Esophagus muscularis mucosa (tissue), 4 donors: ENCODE data around the gene MAP2K7. TPM values are rescaled to one million over a fixed set of nuclear protein-coding genes. Genes with fewer than 3 reads are reported as not detected.

Source experiments
- DNase-seq: peaks from one replicate; pipeline ENCODE4 v3.0.0-alpha.2; 2017; ENCODE audit errors: extremely low spot score
- H3K27ac ChIP-seq, 4 donors: fragments of 200-600 bp; sonication (generic); replicated peaks in 1 of 4; 1 replicate in 3 of 4; 2 replicates in 1 of 4; pipeline ENCODE4 v1.5.1; 2016 to 2019; ENCODE audit warnings: mild to moderate bottlenecking in 1 of 4
- H3K27me3 ChIP-seq, 4 donors: fragments of 200-600 bp; sonication (generic); one replicate each; pipeline versions ENCODE4 v1.5.1 to v1.6.0; 2016 to 2019
- H3K36me3 ChIP-seq, 4 donors: fragments of 200-600 bp; sonication (generic); one replicate each; pipeline ENCODE4 v1.5.1; 2016 to 2019
- H3K4me1 ChIP-seq, 4 donors: fragments of 200-600 bp; sonication (generic); one replicate each; pipeline ENCODE4 v1.5.1; 2016 to 2019
- H3K4me3 ChIP-seq, 4 donors: fragments of 200-600 bp; sonication (generic); 1 replicate in 2 of 4; 2 replicates in 2 of 4; pipeline ENCODE4 v1.5.1; 2016 to 2019; ENCODE audit warnings: mild to moderate bottlenecking in 4 of 4, moderate library complexity in 1 of 4
- H3K9me3 ChIP-seq, 4 donors: fragments of 200-600 bp; sonication (generic); 1 replicate in 3 of 4; 2 replicates in 1 of 4; pipeline ENCODE4 v1.5.1; 2016 to 2019
- CTCF ChIP-seq, 3 experiments: fragments of 200-600 bp in 2 of 3; fragments of 450-650 bp in 1 of 3; sonication (generic) in 2 of 3; IDR thresholded peaks; one replicate each; pipeline ENCODE4 v1.5.1; 2017 to 2019; ENCODE audit warnings: antibody characterized with exemption in 3 of 3, mild to moderate bottlenecking in 2 of 3, moderate library complexity in 1 of 3
- EP300 ChIP-seq: sonication (generic); formaldehyde crosslinking; IDR thresholded peaks from one replicate; pipeline ENCODE4 v1.6.1; 2017; ENCODE audit warnings: antibody characterized with exemption
- POLR2A ChIP-seq: fragments of 450-650 bp; IDR thresholded peaks from one replicate; pipeline ENCODE4 v1.6.1; 2017; ENCODE audit warnings: antibody characterized with exemption, moderate library complexity, mild to moderate bottlenecking, low read depth
- POLR2AphosphoS5 ChIP-seq, 2 donors: sonication (generic); formaldehyde crosslinking; IDR thresholded peaks; one replicate each; pipeline ENCODE4 v1.6.1; 2017; ENCODE audit warnings: antibody characterized with exemption in 2 of 2
- WGBS: methylation state at CpG from one replicate; pipeline ENCODE4 v1.1.5; 2018; 5-methylcytosine and 5-hydroxymethylcytosine counted together
- intact Hi-C: fragments of 100-400 bp; cut with DNase I; formaldehyde crosslinking; loops from one replicate; pipeline ENCODE4 v1.15.1; 2023
- total RNA-seq, 4 donors: library from RNA; depleted of rRNA; stranded (reverse); fragments of >200 nt; gene quantifications; one replicate each; pipeline versions ENCODE4 v1.1.0 to v1.2.1, GENCODE V29; 2016

Gene MAP2K7
- total RNA-seq, 4 donors from 2014 or later: 17.2 to 31.9 (median 24.5) TPM

DNA sequence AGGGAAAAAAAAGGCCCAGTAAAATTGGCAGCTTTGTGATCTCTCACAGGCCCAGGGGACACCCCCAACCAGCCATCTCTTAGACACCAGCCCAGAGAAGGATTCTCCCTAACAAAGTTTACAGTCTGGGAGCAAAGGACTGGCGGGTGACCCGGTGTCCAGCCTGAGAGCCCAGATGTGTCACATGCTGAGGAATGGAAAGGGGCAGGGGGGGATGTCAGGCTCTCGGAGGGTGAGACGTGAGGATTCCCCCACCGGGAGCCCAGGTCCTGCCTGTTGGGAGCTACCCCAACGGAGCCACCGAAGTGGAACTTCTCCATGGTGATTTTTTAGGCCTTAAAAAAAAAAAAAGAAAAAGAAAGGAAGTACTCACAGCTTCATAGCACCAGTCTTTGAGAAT is 27.1 kb downstream of the MAP2K7 start:
- TF ChIP-seq CTCF (IDR thresholded peaks at IDR 0.05): no peak
- TF ChIP-seq POLR2AphosphoS5 (IDR thresholded peaks at IDR 0.05): no peak
- TF ChIP-seq EP300: no peak
- no peak for TF ChIP-seq POLR2A
- peaks cover 43 to 63% (median 56%) of the 10 kb centered on the region in 4 donors for H3K36me3 ChIP-seq
- WGBS: 46% methylated on average over 7 of the region's 7 CpGs
- no peak for DNase-seq
- H3K4me3 ChIP-seq: no peak overlapping the region
- H3K9me3 ChIP-seq: no peaks in the 10 kb centered on the region
- H3K27ac ChIP-seq: peak overlapping the region; percentile 91 to 96 (median 94)
- intact Hi-C loops: no loop called here
- H3K27me3 ChIP-seq: no peaks in the 10 kb centered on the region
- peaks cover 35 to 73% (median 67%) of the 10 kb centered on the region in 4 donors for H3K4me1 ChIP-seq

- peak overlapping the region; percentile 91 to 96 (median 94) for H3K27ac ChIP-seq
- no peak overlapping the region for H3K4me3 ChIP-seq
- WGBS: 82% methylated on average over 28 of the region's 36 CpGs
- TF ChIP-seq CTCF (IDR thresholded peaks at IDR 0.05) (no peak), POLR2AphosphoS5 (IDR thresholded peaks at IDR 0.05) (peak in 1 of 2 donors; percentile 39)
- peaks cover 32 to 68% (median 63%) of the 10 kb centered on the region in 4 donors for H3K4me1 ChIP-seq
- H3K9me3 ChIP-seq: no peaks in the 10 kb centered on the region
- no peak for DNase-seq
- intact Hi-C loops: no loop called here
- H3K36me3 ChIP-seq: peaks cover 50 to 70% (median 62%) of the 10 kb centered on the region in 4 donors
- H3K27me3 ChIP-seq: no peaks in the 10 kb centered on the region
These were observed 27.8 kb downstream of the MAP2K7 start for GRCh38 chr19:7931221-7932061.

- Histone ChIP-seq H3K4me1 (peaks cover 27 to 65% (median 58%) of the 10 kb centered on the region in 4 donors), H3K9me3 (no peaks in the 10 kb centered on the region), H3K36me3 (peaks cover 58 to 76% (median 70%) of the 10 kb centered on the region in 4 donors), H3K27ac (peak overlapping the region; percentile 91 to 96 (median 94)), H3K27me3 (no peaks in the 10 kb centered on the region), H3K4me3 (no peak overlapping the region)
- intact Hi-C loops: no loop called here
- DNase-seq: no peak
- TF ChIP-seq EP300 (no peak), POLR2A (no peak), POLR2AphosphoS5 (IDR thresholded peaks at IDR 0.05) (no peak), CTCF (IDR thresholded peaks at IDR 0.05) (no peak)
- WGBS: 93% methylated on average over 16 of the region's 32 CpGs
These were observed 28.7 kb downstream of the MAP2K7 start for GRCh38 chr19:7932276-7932929.

DNA sequence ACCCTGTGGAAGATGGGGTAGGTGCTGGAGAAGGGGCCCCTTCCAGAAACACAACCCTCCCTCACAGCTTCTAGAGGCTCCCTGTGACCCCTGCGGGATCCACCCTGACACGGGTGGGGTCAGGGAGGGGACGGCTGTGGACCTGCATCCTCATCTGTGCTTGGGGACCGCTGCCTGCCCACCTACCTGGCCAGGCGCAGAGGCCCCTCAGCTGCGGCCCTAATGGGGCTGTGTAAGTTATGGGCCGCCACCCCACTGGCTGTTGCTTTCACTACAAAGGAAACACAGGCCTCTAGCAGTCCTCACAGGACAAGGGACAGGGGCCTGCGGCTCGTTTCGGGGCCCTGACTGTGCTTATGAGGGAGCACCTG is 29.2 kb downstream of the MAP2K7 start:
- intact Hi-C loops: no loop called here
- no peak for DNase-seq
- Histone ChIP-seq H3K9me3 (no peaks in the 10 kb centered on the region), H3K27me3 (no peaks in the 10 kb centered on the region), H3K36me3 (peaks cover 62 to 81% (median 75%) of the 10 kb centered on the region in 4 donors), H3K27ac (peak overlapping the region; percentile 91 to 96 (median 94)), H3K4me3 (no peak overlapping the region), H3K4me1 (peaks cover 22 to 61% (median 53%) of the 10 kb centered on the region in 4 donors)
- 90% methylated on average over 4 of the region's 10 CpGs for WGBS
- no peak for TF ChIP-seq EP300
- no peak for TF ChIP-seq POLR2A

GRCh38 chr19:7933411-7933810 is 29.7 kb downstream of the MAP2K7 start:
- TF ChIP-seq CTCF (IDR thresholded peaks at IDR 0.05) (peak in 1 of 3 experiments; percentile 30), EP300 (no peak), POLR2A (no peak), POLR2AphosphoS5 (IDR thresholded peaks at IDR 0.05) (no peak)
- no peak overlapping the region for H3K4me3 ChIP-seq
- peak overlapping the region; percentile 91 to 96 (median 94) for H3K27ac ChIP-seq
- no peak for DNase-seq
- 82% methylated on average over 7 of the region's 14 CpGs for WGBS
- no peaks in the 10 kb centered on the region for H3K27me3 ChIP-seq
- peaks cover 62 to 86% (median 79%) of the 10 kb centered on the region in 4 donors for H3K36me3 ChIP-seq
- no peaks in the 10 kb centered on the region for H3K9me3 ChIP-seq
- intact Hi-C loops: no loop called here
- H3K4me1 ChIP-seq: peaks cover 17 to 56% (median 48%) of the 10 kb centered on the region in 4 donors
